Measurements from ENCODE around the gene STK32B.
"Not testable (repeated sequence)": the region's sequence is repeated elsewhere in the genome, so short reads cannot be mapped to it uniquely, and the experiment has no call there.

STK32B gene

GRCh38 chr4:5051278-5052203 lies at the start of gene STK32B:
Gene STK32B (plus strand): TSS chr4:5051480.
- DNase-seq: peak; percentile 38

DNA sequence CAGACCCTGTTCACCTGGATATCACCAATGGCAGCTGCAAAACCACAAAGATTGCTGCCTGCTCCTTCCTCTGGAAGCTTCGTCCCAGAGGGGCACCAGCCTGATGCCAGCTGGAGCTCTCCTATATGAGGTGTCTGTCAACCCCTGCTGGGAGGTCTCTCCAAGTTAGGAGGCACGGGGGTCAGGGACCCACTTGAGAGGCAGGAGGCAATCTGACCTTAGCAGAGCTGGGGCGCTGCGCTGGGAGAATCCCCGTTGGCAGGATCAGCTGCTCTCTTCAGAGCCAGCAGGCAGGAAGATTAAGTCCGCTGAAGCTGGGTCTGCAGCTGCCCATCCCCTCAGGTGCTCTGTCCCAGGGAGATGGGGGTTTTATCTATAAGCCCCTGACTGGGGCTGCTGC lies 49.6 kb upstream of the STK32B start:
- not testable (repeated sequence) for DNase-seq

DNA sequence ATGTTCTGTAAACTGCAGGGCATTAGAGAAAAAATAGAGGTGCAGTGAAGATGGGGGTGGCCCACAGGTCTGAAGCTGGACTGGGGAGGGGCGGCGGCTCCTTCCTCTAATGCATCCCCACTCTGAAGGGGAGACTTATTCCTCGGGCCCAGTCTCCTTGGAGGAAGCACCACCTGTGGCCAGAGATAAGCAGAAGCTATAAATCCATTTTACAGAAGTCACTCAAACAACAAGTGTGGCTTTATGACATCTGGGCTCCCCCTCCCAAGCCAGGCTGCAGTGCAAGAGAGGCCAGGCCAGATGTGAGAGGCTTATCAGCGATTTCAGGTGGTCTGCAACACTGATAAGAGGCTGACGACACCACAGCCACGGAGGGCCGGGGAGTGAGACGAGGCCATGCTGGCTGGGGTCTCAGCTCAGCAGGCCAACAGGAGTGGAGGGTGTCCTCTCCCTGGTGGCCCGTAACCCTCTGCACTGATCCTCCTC lies 47.9 kb upstream of the STK32B start:
- DNase-seq: no peak

GRCh38 chr4:5003918-5004317 lies 47.4 kb upstream of the STK32B start:
- DNase-seq: no peak

GRCh38 chr4:5004496-5004895 lies 46.8 kb upstream of the STK32B start:
- no peak for DNase-seq

DNA sequence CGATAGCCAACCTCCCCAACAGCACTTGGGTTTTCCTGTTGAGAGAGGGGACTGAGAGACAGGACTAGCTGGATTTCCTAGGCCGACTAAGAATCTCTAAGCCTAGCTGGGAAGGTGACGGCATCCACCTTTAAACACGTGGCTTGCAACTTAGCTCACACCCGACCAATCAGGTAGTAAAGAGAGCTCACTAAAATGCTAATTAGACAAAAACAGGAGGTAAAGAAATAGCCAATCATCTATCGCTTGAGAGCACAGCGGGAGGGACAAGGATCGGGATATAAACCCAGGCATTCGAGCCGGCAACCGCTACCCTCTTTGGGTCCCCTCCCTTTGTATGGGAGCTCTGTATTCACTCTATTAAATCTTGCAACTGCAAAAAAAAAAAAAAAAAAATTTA lies 44.3 kb upstream of the STK32B start:
- DNase-seq: not testable (repeated sequence)

- DNase-seq: no peak
Measured at GRCh38 chr4:5009796-5010195, 41.5 kb upstream of the STK32B start.

DNA sequence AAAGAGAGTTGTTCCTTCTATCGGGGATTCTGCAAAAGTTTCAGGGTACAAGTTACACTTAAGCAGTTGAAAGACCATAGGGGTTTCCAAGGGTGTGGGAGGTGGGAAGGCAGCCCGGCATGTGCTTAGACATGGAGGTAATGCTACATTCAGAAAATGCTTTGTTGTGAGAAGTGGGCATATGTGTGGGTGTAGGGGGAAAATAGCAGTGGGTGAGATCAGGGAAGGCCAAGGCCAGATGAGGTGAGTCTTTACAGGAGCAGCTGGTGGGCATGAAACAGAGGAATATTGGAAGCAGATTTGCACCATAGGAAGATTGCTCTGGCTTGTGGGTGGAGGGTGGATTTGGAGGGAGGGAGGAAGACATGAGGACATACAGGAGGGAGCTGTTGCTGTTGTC lies 40.3 kb upstream of the STK32B start:
- DNase-seq: no peak

DNA sequence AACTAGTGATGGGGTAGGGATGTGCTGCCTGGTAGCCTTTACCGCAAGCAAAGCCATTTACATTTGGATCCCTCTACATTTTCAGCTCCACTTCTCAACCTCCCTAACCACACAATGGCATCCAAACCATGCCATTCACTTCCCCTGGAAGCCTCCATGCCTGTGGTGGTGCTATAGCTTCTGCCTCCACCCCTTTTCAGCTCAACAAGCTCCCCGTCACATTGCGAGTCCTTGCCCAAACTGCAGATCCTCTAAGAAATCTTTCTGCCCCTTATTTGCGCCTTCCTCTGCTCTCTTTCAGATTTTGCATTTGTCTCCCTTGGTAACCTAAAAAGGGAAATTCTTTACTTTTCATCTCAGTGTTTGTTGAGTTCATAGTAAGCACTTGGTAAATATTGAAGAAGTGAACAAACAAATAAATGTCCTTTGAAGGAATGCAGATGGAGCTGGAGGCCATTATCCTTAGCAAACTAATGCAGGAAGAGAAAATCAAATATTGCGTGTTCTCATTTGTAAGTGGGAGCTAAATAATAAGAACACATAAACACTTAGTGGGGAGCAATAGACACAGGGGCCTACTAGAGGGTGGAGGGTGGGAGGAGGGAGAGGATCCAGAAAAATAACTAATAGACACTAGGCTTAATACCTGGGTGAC lies 38.9 kb upstream of the STK32B start:
- DNase-seq: no peak

- DNase-seq: no peak
Measured at GRCh38 chr4:5012958-5013357, 38.3 kb upstream of the STK32B start.

DNA sequence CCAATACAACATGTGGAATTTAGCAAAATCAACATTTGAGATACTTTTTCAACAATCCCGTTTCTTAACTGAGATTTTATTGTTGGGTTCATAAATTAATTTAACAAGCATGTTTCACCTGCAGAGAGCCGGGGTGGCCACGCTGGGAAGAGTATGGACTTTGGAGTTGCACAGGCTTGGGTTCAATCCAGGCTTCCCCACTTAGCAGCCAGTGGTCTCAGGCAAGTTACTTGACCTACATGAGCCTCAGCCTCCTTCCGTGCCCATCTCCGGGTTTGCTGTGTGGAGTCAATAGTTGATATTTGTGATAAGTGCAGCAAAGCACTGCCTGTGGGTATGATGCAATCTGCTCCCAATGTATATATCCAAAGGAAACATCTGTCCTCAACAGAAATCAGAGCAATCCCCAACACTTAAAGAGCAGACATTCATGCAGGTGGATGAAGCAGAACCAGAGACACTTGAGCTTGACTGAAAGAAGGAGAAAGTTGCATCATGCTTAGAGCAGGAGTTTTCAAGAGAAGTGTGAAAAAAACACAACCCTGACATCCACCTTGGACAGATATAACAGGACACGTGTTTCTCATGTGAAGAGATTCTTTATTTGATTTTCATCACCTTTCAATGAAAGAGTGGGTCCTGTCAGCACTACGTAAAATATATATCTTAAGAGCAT lies 37.1 kb upstream of the STK32B start:
- DNase-seq: no peak

- DNase-seq: no peak
Measured at GRCh38 chr4:5018096-5018495, 33.2 kb upstream of the STK32B start.

DNA sequence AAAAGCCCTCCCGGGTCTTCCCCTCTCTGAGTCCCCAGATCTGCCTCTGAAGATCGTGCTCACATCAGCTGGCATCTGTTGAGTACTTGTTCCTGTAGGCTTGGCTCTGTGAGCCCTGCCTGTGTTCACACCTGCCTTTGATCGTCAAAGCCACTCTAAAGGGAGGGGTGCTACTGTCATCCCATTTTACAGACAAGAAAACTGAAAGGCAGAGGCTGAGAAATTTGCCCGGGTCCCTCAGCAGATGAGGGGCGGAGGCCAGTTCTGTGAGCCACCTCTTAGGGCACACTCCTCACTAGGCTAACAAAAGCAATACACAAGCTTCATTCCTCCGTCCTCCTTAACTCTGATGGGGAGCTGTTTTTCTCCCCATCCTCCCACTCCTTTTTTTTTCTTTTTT lies 32.7 kb upstream of the STK32B start:
- no peak for DNase-seq

DNA sequence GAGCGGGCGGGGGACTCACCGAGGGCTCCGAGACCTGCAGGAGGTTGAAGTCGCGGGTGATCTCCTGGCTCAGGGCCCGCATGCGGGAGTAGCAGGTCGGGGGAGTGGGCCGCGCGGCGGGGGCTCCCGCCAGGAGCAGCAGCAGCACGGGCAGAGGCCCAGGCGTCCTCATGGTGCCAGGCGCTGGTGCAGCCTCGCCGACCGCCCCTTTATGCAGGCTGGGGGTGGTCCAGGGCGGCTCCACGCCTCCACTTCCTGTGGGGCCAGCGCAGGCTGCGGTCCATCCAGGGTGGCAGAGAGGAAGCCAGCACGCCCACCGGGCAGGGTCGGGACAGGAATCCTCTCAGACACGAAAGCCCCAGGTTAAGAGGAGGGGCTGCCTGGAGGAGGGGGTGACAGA lies 32.0 kb upstream of the STK32B start, which contains the start of gene CYTL1:
Gene CYTL1, minus strand, starts transcription at position 185 of the 400 bp plus-strand sequence. Its CDS starts 13 bp downstream, at position 172.
- DNase-seq: no peak

GRCh38 chr4:5019796-5020195 lies 31.5 kb upstream of the STK32B start:
- DNase-seq: no peak

- DNase-seq: no peak
Measured at GRCh38 chr4:5020341-5020740, 30.9 kb upstream of the STK32B start.

DNA sequence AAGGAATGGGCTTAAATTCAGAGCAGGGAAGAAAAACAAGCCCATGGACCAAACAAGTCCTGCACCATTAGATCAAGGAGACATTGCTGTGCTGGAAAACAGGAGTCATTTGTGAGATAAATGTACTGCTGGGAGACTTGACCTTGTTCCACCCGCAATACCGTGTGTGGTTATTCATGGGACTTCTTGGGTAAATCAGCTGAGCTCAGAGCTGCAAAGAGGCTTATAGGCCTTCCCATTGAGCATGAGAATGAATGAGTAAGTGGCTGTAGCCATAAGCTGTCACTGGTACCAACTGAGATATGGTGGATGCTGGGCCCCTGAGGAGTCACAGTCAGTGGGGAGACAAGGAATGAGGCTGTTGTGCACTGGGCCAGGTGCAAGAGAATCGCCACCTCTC lies 29.7 kb upstream of the STK32B start:
- DNase-seq: no peak

GRCh38 chr4:5024673-5025072 lies 26.6 kb upstream of the STK32B start:
- no peak for DNase-seq

- DNase-seq: no peak
Measured at GRCh38 chr4:5026371-5026770, 24.9 kb upstream of the STK32B start.

DNA sequence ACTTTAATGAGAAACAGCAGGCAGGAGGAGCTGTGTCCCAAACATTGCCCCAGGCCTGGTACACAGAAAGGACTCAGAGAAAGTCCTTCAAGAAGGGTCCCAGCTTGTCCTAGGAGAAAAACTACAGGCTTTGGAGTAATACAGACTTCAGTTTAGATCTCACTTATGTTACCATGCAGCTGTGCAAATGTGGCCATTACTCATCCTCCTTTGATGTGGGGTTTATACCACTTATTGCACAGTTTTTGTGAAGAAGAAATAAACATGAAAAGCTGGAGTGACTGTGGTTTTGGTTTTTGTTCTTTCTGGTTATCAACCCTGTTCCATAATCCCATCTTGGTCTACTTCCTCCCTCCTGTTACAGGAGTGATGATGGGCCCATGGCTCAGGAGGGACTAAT lies 23.9 kb upstream of the STK32B start:
- DNase-seq: no peak

- no peak for DNase-seq
Measured at GRCh38 chr4:5028480-5028879, 22.8 kb upstream of the STK32B start.

GRCh38 chr4:5029447-5029846 lies 21.8 kb upstream of the STK32B start:
- DNase-seq: no peak

GRCh38 chr4:5030221-5030620 lies 21.1 kb upstream of the STK32B start:
- no peak for DNase-seq

GRCh38 chr4:5030927-5031326 lies 20.4 kb upstream of the STK32B start:
- DNase-seq: no peak

Data from NCI-H146 (cell line).